ENCODE results near the gene CHTOP.

Gene CHTOP

GRCh38 chr1:153613406-153613805, 20.5 kb upstream of the CHTOP start:
- no peak for FAIRE-seq

DNA sequence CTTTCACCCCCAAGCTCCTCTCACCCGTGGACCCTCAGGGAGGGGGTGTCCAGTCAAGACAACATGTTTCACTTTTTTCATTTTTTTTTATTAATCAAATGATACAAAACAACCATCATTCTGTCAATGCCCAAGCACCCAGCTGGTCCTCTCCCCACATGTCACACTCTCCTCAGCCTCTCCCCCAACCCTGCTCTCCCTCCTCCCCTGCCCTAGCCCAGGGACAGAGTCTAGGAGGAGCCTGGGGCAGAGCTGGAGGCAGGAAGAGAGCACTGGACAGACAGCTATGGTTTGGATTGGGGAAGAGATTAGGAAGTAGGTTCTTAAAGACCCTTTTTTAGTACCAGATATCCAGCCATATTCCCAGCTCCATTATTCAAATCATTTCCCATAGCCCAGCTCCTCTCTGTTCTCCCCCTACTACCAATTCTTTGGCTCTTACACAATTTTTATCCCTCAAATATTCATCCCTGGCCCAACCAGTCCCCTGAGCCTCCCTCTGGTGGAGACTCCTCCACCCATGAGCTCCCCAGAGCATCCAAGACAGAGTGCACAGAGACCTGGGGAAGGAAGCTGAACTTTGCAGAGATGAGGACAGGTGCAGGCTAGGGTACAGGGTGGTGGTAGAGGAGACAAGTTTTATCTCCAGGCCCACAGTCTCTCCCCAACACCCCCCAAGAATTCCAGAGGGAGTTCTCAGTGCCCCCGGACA, 19.5 kb upstream of the CHTOP start:
- FAIRE-seq: no peak

DNA sequence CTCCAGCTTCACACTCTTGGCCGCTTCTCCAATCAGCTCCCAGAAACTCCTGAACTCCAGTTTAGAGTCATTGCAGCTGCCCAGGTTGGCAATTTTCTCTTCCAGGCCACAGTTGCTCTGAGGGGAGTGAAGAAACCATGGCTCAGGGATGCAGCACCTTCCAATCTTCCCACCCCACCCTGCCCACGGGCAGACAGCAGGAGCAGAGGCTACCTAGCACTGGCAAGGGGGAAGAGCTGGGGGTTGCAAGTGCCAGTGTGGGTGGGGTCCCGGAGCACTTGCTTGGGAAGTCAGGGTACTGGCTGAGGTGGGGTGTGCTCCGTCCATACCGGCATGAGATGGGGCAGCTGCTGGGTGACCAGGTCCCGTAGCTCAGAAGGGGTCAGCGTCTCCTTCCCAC, 19.0 kb upstream of the CHTOP start:
- no peak for FAIRE-seq

DNA sequence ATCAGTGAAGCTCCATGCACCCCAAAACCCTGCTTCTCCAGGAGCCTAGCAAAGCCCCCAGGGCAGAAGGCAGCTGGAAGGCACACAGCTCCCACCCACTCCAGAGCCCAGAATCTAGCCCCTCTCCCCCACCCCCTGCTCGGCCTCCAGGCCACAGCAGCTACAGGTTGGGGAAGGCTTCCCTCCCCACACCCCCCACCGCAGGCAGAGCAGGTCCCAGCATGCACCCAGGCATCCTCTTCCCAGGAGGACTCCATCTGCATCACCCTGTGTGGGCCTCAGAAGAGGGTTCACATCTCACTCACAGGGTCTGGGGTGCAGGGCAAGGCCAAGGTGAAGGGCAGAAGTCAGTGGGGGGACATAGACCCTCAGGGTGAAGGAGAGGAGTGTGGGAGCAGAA, 18.5 kb upstream of the CHTOP start:
- FAIRE-seq: no peak

GRCh38 chr1:153616144-153616916, 17.5 kb upstream of the CHTOP start, which contains the start of gene S100A14:
Gene S100A14 (minus strand): TSS chr1:153616325. CDS start chr1:153615858, 467 bp downstream.
- FAIRE-seq: no peak

- FAIRE-seq: no peak
Observed at GRCh38 chr1:153616917-153617311, 17.0 kb upstream of the CHTOP start.

DNA sequence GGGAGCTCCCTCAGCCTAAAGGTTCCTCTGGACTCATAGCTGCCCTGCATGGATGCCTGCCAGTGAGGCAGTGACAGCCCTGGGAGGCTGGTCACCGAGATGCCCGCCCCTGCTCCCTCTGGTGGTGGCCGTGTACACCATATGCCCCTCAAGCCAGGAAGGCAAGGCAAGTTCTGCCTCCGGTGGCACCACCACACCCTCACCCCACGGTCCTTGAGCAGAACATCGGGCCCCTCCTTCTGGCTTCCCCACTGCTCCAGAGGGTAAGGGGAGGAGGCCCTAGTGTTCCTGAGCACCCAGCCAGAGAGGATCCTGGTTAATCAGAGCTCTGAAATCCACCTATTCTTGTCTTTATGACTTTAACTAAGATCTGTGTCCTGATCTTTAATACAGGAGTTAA, 16.2 kb upstream of the CHTOP start:
- FAIRE-seq: no peak

DNA sequence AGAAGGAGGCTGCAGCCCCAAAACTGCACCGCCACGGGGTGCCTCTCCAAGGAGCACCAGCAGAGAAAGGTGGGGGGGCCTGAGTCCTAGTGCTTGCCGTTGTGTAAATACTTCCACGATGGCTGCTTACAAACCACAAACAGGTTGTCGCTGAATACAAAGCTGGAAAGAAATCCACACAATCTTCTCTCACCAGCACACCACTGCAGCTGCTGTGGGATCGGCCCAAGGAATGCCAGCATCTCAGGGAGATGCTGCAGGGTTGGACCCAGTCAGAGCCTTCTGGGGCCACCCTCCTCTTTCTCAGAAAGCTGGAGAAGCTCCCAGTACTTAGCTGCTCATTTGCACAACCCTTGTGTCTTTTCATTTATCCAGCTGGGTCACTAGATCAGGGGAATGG, 14.7 kb upstream of the CHTOP start:
- FAIRE-seq: no peak

GRCh38 chr1:153623101-153623500, 10.8 kb upstream of the CHTOP start:
- FAIRE-seq: no peak

DNA sequence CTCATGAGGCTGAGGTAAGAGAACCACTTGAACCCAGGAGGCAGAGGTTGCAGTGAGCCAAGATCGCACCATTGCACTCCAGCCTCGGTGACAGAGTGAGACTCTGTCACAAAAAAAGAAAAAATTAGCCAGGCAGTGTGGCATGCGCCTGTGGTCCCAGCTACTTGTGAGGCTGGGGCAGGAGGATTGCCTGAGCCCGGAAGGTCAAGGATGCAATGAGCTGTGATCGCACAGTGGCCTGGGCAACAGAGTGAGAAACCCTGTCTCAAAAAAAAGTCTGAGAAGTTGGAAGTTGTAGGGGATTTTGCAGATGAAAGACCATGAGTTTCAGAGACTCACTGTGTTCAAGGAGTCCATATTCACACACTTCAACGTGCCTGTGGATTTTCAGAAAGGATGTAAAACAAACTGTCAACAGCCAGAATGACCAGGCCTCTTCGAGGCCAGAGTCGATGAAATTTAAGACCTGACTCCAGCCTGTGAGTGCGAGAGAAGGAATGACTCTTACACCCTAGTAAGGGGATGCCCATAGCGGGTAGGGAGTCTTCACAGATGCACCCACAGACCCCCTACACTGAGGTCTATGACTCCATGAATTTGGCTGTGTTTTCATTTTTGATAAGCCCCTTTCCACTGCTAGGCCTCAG, 8.8 kb upstream of the CHTOP start:
- FAIRE-seq: no peak

- no peak for FAIRE-seq
Observed at GRCh38 chr1:153626477-153626903, 7.4 kb upstream of the CHTOP start.

DNA sequence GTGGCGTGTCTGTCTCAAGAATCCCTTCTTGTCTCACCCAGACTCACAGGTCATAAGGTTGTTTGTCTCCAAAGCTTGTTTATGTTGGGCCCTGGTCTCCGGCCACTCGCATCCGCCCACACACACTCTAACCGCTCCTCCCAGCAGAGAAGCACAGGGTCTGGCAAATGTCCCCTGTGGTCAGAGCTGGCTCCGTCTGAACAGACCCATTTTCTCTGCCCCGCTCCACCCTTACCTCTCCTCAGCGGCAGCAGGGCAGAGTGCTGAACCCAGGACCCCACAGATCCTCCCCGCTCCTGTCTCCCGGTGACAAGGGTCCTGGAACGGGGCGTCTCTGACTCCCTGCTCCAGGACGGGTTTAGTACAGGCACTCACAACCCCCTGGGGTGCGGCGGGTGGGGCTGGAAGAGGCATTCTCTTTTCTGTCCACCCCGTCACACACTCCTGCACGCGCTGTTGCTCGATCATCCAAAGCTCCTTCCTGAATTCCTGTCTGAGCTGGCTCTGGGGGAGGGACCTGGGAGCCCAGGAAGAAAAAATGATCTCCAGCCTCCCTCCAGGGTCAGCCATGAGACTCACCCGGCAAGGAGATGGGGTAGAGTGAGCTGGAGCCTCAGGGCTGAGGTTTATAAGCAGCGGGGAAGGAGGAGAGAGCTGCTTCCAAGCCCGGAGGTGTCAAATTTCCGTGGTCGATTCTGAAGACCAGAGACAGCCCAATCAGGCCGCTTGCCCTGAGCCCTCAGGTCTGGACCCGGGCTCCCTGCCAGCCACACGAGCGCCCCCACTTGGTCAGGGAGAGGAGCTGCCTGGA, 6.8 kb upstream of the CHTOP start, which contains the start of gene S100A13:
Gene S100A13, minus strand, starts transcription at position 602 of the 811 bp plus-strand sequence. CDS start 1,033 bp downstream, outside the sequence.
- FAIRE-seq: no peak

DNA sequence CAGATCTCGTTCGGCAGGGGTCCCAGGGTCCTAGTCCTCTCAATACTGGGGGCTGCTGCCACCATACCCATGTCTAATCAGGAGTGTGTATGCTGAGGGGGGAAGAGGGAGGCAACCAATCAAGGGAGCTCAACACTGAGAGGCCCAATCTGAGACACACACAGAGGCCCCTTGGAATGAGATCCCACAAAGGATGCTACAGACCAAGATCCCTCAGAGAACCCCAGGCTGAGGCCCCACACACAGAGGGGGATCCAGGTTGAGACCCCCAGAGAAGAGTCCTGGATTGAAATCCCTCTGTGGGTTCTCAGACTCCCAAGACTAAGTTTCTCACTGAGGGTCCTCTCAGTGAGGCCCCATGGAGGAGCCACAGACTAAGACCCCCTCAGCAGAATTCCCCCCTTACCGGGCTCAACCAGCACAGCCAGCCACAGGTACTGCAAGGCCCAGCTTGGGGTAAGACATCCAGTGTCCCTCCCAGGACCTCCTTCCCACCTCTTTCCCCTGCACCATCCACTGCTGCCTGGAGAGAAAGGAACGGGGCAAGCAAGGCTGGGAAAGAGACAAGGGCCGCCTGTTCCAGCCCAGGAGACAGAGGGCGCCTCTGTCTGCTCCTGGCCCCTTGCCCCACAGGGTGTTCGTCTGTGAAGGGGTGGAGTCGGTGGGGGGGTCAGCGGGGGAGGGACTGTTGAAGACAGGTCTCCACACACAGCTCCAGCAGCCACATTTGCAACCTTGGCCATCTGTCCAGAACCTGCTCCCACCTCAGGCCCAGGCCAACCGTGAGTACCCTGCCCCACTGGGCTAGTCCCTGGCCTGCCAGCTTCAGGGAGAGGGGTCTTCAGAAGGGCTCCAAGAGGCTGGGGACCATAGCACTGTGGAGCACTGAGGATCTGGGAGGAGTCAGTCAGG, 5.9 kb upstream of the CHTOP start, which contains the start of gene S100A1:
Gene S100A1, plus strand, starts transcription at position 720 of the 912 bp plus-strand sequence. CDS start 2,088 bp downstream, outside the sequence.
- no peak for FAIRE-seq

- FAIRE-seq: no peak
Observed at GRCh38 chr1:153628638-153629342, 5.1 kb upstream of the CHTOP start.

- no peak for FAIRE-seq
Observed at GRCh38 chr1:153629343-153629665, 4.6 kb upstream of the CHTOP start.

DNA sequence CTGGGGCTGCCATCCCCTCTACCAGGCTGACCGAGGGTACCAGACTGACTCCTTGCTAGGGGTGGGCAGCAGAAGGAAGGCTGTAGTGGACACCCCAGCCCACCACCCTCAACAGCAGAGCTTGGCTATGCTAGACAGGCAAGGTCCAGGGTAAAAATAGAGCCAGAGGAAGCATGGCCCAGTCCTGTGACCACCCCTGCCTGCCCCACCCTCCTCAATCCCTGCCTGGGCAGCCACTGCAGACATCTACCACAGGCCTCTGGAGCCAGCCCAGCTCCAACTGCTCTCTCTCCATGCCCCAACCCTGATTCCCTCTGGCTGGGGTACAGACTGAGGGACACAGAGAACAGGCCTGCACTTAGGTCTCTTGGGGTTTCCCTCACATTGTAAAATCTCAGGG, 3.9 kb upstream of the CHTOP start:
- FAIRE-seq: no peak

GRCh38 chr1:153630384-153630783, 3.5 kb upstream of the CHTOP start:
- no peak for FAIRE-seq

DNA sequence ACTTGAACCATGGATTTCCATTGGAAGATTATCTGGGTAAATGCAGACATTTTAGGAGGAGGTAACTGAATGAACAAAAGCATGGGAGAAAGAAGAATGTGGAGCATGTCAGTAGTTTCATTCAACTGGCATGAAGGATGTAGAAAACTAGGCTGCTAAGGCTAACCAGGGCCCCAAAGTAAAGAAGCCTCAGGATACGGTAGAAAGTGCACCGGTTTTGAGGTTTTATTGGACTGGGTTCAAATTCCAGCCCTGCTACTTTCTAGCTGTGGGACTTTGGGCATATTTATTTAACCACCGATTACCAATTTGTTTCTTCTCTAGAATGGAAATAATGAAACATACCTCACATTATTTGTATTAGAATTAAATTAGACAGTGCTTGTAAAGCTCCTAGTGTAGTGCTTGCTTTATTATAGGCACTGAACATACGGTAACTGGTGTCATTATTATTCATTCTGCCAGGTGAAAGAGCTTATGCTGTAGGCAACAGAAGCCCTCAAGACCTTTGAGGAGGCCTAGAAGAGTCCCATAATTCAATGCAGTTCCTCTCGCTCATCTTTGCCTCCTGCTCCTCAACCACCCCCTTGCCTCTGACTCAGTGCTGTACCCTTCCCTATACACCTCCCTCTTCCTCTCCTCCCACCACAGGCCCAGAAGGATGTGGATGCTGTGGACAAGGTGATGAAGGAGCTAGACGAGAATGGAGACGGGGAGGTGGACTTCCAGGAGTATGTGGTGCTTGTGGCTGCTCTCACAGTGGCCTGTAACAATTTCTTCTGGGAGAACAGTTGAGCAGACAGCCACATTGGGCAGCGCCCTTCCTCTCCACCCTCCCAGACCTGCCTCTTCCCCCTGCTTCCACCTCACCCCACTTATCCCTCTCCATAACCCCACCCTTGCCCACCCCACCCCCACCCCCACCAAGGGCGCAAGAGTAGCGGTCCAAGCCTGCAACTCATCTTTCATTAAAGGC, 2.5 kb upstream of the CHTOP start:
- FAIRE-seq: no peak

GRCh38 chr1:153633161-153633753, 609 bp upstream of the CHTOP start:
- no peak for FAIRE-seq
